HG02943 (cell line): ENCODE measurements around the gene TNNC2.
"Not testable (repeated sequence)": the region's sequence is repeated elsewhere in the genome, so short reads cannot be mapped to it uniquely, and the experiment has no call there.

Source experiments
- ATAC-seq: cut with Tn5 transposase; IDR thresholded peaks from one replicate; pipeline ENCODE4 v1.9.1; 2021; ENCODE audit warnings: mild to moderate bottlenecking, low read depth, moderate library complexity; ENCODE audit not compliant: unreplicated experiment

TNNC2 gene

GRCh38 chr20:45823949-45824835 lies 2.9 kb downstream of the TNNC2 start:
- no peak for ATAC-seq

GRCh38 chr20:45822857-45823256 lies 4.3 kb downstream of the TNNC2 start:
- ATAC-seq, result no peak

GRCh38 chr20:45821947-45822346 lies 5.2 kb downstream of the TNNC2 start:
- ATAC-seq, result no peak

GRCh38 chr20:45819466-45819865 lies 7.6 kb downstream of the TNNC2 start:
- ATAC-seq, result no peak

- no peak for ATAC-seq
These were observed 8.9 kb downstream of the TNNC2 start for GRCh38 chr20:45818239-45818638.

- no peak for ATAC-seq
These were observed 9.5 kb downstream of the TNNC2 start for GRCh38 chr20:45817376-45818194.

- no peak for ATAC-seq
These were observed 10.2 kb downstream of the TNNC2 start for GRCh38 chr20:45816951-45817350.

- no peak for ATAC-seq
These were observed 12.8 kb downstream of the TNNC2 start for GRCh38 chr20:45814314-45814713.

- ATAC-seq, result no peak
These were observed 13.6 kb downstream of the TNNC2 start for GRCh38 chr20:45813489-45813888.

GRCh38 chr20:45813006-45813340 lies 14.1 kb downstream of the TNNC2 start:
- ATAC-seq, result no peak

- ATAC-seq, result peak; percentile 99
These were observed 14.7 kb downstream of the TNNC2 start, which contains the start of gene UBE2C for GRCh38 chr20:45812157-45813005. Gene UBE2C, plus strand, starts transcription at chr20:45812644. Its CDS starts 52 bp downstream, at chr20:45812696.

GRCh38 chr20:45810191-45810970 lies 16.7 kb downstream of the TNNC2 start:
- no peak for ATAC-seq

- no peak for ATAC-seq
These were observed 25.3 kb downstream of the TNNC2 start for GRCh38 chr20:45801851-45802250.

- no peak for ATAC-seq
These were observed 28.0 kb downstream of the TNNC2 start for GRCh38 chr20:45798935-45799642.

- not testable (repeated sequence) for ATAC-seq
These were observed 29.2 kb downstream of the TNNC2 start for GRCh38 chr20:45797955-45798354.

GRCh38 chr20:45797510-45797909 lies 29.6 kb downstream of the TNNC2 start:
- not testable (repeated sequence) for ATAC-seq

- no peak for ATAC-seq
These were observed 30.6 kb downstream of the TNNC2 start for GRCh38 chr20:45796337-45797065.

- ATAC-seq, result no peak
These were observed 34.6 kb downstream of the TNNC2 start for GRCh38 chr20:45792317-45793118.
